ENCODE measurements around the gene GORASP1. TPM values are rescaled to one million over a fixed set of nuclear protein-coding genes. Genes with fewer than 3 reads are reported as not detected.

The GORASP1 gene
- total and polyA plus RNA-seq, 2 experiments from 2014 or later, result 69.3 to 135 TPM

DNA sequence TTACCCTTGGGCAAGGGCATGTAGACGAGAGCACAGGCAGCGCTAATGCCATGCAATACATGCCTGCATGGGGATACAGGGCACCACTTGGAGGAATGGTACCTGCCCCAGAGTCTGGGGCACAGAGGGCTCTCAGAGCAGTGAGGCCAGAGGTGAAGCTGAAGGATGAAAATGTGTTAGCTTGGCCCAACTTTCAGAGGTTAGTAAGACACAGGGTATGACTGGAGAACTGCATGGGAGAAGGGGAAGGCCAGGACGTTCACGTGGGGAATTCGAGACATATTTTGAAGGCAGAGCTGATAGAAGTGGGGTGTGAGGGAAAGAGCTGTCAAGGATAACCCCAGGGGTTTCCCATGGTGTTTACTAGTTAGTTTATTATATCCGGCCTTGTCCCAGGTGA is 26.4 kb upstream of the GORASP1 start:
- no peak overlapping the region for H3K27ac ChIP-seq
- no peaks in the 10 kb centered on the region for H3K27me3 ChIP-seq
- DNase-seq (ENCODE audit: low read depth in 1 of 2, low spot score in 1 of 2), result no peak
- no peaks in the 10 kb centered on the region for H3K36me3 ChIP-seq
- H3K4me3 ChIP-seq, result no peak overlapping the region
- no peaks in the 10 kb centered on the region for H3K4me1 ChIP-seq (ENCODE audit: low read depth)
- no peaks in the 10 kb centered on the region for H3K9me3 ChIP-seq (ENCODE audit: low read depth)
- TF ChIP-seq CTCF (IDR thresholded peaks at IDR 0.05; ENCODE audit: low read depth, low read length), result no peak

DNA sequence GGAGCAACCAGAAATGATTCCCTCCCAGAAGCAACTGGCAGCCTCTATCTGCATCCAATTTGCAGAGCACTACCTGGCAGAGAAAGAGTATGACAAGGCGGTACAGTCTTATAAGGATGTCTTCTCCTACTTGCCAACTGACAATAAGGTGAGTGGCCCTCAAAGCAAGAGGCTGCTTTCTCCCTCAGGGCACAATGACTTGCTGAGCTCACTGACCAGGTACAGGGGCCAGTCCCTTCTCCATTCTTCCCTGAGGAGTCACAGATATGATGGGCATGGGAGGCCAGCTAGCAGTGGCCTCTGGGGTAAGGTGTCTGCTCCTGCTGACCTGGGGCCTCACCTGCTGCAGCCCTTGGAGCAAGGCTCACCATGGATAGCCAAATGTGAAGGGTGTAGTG is 25.7 kb upstream of the GORASP1 start:
- Histone ChIP-seq H3K27me3 (no peaks in the 10 kb centered on the region), H3K4me1 (ENCODE audit: low read depth) (no peaks in the 10 kb centered on the region), H3K36me3 (no peaks in the 10 kb centered on the region), H3K9me3 (ENCODE audit: low read depth) (no peaks in the 10 kb centered on the region), H3K4me3 (no peak overlapping the region), H3K27ac (no peak overlapping the region)
- no peak for DNase-seq (ENCODE audit: low read depth in 1 of 2, low spot score in 1 of 2)
- TF ChIP-seq CTCF (IDR thresholded peaks at IDR 0.05; ENCODE audit: low read depth, low read length), result no peak

- no peaks in the 10 kb centered on the region for H3K36me3 ChIP-seq
- no peak for DNase-seq (ENCODE audit: low read depth in 1 of 2, low spot score in 1 of 2)
- no peaks in the 10 kb centered on the region for H3K4me1 ChIP-seq (ENCODE audit: low read depth)
- no peak overlapping the region for H3K27ac ChIP-seq
- H3K9me3 ChIP-seq (ENCODE audit: low read depth), result no peaks in the 10 kb centered on the region
- no peak overlapping the region for H3K4me3 ChIP-seq
- H3K27me3 ChIP-seq, result no peaks in the 10 kb centered on the region
- TF ChIP-seq CTCF (IDR thresholded peaks at IDR 0.05; ENCODE audit: low read depth, low read length), result no peak
Observed at GRCh38 chr3:39132096-39133092, 25.0 kb upstream of the GORASP1 start.

GRCh38 chr3:39130693-39131265 is 23.4 kb upstream of the GORASP1 start:
- H3K27me3 ChIP-seq, result no peaks in the 10 kb centered on the region
- no peak for DNase-seq (ENCODE audit: low read depth in 1 of 2, low spot score in 1 of 2)
- H3K36me3 ChIP-seq, result no peaks in the 10 kb centered on the region
- H3K4me3 ChIP-seq, result no peak overlapping the region
- peaks cover 2% of the 10 kb centered on the region for H3K4me1 ChIP-seq (ENCODE audit: low read depth)
- no peak for TF ChIP-seq CTCF (IDR thresholded peaks at IDR 0.05; ENCODE audit: low read depth, low read length)
- H3K27ac ChIP-seq, result no peak overlapping the region
- H3K9me3 ChIP-seq (ENCODE audit: low read depth), result no peaks in the 10 kb centered on the region

GRCh38 chr3:39130026-39130425 is 22.6 kb upstream of the GORASP1 start:
- H3K27me3 ChIP-seq, result no peaks in the 10 kb centered on the region
- H3K4me3 ChIP-seq, result no peak overlapping the region
- H3K36me3 ChIP-seq, result no peaks in the 10 kb centered on the region
- no peak for DNase-seq (ENCODE audit: low read depth in 1 of 2, low spot score in 1 of 2)
- peaks cover 2% of the 10 kb centered on the region for H3K4me1 ChIP-seq (ENCODE audit: low read depth)
- no peaks in the 10 kb centered on the region for H3K9me3 ChIP-seq (ENCODE audit: low read depth)
- H3K27ac ChIP-seq, result no peak overlapping the region
- no peak for TF ChIP-seq CTCF (IDR thresholded peaks at IDR 0.05; ENCODE audit: low read depth, low read length)
